SH-SY5Y (cell line): ENCODE data around the gene CDK6.

Experiments used
- GATA2 ChIP-seq: IDR thresholded peaks from 2 replicates; pipeline ENCODE4 v1.6.1; 2011; ENCODE audit warnings: mild to moderate bottlenecking, low read depth, low read length
- GATA3 ChIP-seq: IDR thresholded peaks from 2 replicates; pipeline ENCODE4 v1.6.1; 2011; ENCODE audit warnings: low read depth, mild to moderate bottlenecking, low read length, moderate library complexity

CDK6 gene

DNA sequence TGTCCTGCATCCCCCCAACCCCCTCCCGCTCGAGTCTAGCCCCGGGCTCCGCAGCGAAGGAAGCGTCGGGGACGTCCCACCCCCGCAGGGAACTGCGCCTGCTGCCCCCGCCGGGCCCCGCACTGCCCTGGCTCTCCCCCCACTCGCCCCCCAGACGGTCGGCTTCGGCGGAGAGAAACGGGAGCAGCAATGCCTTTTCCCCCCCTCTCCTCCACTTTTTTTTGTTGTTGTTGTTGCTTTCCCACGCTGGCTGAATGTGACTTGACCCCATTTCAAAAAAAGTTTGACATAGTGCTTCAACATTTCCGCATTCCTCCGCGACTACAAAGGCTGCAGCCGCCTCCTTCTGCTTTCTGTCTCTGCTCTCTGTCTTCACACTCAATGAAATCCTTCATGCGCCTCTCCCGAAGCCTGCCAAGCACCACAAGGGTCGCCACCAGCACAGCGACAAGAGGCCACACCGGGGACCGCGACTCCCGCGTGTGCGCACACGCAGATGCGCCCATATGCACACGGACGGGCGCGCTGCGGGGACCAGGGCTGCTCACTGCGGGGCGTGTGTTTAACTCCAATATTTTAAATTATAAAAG, 1.0 kb downstream of the CDK6 start:
- TF ChIP-seq GATA2: no peak

DNA sequence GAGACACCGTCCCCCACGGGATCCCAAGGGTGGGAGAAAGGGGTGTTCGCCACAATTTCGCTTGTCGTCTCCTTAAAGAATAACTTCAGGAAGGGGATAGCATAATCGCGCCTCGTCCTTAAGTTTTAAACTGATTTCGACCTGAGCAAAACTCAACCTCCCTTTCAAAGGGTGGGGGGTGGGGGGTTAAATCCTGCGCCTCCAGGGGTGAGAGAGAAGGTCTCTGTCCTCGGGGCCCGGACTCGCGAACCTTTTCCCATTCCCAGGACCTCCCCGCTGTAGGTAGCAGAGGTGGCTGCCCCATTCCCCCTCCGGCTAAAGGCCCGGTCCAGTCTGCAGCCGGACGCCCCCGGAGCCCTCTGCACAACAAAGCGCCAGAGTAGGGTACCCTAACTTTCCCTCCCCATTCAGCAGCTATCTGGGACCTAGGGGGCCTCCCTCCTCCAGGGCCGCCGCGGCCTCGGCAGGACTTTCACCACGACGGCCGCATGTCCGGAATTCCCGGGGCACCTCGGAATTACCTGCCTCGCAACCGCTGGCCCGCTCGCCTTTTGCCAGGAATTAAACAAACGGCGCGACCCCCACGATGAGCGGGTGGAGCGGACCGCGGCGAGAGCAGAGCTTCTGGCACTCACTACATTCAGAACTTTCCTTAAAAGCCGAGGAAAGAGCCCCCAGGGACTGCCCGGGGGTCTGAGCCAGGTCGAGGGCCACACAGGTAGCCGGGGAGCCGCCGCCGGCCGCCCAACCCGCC, 1.7 kb downstream of the CDK6 start:
- TF ChIP-seq GATA3 (no peak), GATA2 (no peak)

DNA sequence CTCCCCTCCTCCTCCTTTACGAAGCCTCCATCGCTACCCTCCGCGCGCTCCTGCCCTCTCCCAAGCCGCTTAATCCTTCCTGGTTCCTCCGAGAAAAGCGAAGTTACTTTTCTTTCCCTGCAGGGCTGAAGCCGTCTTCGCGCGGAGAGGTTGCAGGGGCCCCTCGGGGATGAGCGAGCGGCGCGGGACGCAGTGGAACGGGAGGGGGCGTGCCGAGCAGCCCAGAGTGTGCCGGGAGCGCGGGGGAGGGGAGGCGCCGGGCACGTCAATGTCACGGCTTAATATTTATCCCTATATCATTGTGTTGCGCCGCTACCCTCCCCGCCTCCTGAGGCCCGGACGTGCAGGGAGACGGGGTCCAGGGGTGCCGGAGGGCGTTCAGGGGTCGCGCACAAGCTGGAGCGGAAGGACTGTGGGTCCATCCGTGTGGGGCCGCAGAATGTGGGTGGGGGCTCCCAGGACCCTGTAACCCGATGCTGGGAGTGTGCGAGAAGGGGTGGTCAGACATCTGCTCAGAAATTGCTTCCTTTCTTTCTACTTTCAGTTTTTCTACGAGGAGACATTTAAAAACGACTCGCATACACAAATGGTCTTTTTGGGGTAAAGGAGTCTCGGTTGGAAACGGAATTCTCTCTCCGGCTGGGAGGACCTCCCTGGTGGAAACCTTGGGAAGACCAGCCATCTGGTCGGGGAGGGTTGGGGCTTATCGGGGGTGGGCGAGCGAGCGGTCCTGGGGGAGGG, 2.4 kb downstream of the CDK6 start:
- TF ChIP-seq GATA2: no peak
- TF ChIP-seq GATA3: no peak

DNA sequence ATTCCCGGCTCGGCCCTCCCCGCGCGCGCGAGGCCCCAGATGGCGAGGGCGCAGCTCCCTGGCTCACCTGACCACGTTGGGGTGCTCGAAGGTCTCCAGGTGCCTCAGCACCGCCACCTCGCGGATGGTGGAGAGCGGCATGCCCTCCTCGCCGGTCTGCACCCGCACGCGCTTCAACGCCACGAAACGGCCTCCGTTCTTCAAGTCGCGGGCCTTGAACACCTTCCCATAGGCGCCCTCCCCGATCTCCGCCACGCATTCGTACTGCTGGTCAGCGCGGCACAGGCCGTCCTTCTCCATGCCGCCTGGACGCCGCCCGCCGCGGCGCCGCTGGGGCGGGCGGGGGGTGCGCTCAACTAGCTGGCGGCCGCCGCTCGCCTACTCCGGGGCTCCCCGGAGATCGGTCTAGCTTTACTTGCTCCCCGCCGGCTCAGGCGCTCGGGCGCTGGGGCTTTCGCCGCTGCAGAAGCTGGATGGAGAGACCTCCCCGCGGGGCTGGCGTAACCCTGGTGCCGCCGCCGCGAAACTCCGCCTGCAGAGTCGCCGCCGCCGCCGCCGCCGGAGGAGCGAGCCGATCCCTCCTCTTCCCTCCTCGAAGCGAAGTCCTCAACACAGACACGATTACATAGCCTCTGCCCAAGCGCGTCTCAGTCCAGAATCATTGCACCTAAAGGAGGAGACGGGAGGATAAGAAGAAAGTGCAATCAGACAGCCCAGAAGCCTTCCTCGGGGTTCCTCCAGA, 3.2 kb downstream of the CDK6 start:
- TF ChIP-seq GATA2 (peak; percentile 29; the same call in 1 of the 2 replicates), GATA3 (no peak)

DNA sequence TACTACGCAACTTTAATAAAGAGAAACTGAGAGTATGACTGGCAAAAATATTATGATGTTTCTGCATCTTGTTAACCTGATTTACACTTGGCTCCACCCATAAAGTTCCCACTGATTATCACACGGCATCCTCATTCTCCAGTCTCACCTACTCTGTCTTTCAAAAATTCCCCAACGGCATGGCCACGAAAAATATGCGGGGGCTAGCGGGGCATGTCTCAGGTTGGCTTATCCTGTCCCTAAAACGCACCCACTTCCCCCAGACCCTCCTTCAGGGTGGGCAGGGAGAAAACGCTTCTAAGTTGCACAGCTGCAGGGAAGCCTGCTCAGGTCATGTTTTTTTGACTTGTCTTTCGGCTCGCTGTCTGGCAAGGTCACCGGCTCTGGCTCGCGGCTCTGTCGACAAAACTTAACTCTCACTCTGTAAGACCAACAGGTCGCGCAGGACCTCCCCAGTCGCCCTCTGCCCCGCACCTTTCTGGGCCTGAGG, 3.8 kb downstream of the CDK6 start:
- no peak for TF ChIP-seq GATA2
- no peak for TF ChIP-seq GATA3

DNA sequence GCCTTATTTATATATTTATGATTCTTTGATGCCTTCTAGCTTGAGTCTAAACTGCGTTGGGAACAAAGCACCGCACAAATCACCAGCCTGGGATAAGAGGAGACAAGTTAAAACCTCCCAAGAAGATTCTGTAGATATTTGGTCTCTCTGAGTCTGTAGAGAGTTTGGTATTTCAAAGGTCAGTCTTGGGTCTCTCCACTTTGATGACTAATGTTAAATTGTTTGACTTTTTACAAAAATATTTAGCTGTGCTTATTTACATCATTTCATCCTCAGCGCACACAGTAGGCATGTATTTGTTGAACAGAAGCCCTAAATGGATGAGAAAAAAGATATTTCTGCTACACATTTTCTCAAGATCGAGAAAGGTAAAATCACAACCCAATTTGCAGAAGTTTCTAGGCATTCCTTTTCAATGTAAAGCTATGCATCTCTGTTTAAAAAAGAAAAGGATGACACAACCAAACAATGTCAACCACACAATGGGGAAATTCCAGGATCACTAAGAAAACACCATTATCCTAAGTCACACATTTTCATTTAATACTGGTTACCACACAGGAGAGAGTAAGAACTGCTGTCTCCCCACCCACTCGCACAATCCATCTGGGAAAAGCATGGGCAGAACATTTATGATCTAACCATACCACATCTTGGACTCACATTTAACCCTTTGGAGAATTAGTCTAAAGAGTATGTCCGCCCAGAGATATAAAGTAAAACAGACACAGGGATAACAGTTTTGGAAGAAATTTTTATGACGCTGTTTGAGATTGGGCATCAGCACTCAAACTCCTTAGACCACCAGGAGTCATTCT, 4.4 kb downstream of the CDK6 start:
- TF ChIP-seq GATA2 (no peak), GATA3 (no peak)

DNA sequence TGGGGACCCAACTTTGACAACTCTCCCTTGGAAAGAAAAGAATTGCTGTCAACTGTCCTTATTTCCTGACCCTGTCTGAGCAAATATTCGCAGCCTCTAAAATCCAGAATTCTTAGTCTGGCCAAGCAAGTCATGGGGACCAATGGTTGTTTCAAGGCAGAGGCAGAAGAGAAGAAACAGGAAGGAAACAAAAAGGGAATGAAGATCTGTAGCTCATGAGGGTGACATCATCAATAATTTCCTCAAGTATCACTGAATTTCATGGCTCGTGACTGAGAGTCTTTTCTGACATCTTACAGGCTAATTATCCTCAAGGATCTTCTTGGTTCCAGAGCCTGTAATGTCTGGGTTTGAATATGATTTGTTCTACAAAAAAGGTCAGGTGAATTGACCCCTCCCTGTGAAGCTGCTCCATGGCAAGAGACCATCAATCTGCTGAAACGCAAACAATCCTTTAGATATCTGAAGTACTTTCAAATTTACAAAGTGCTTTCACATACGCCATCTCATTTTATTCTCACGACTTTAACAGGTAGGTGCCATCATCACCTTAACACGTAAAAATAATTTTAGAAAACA, 5.8 kb downstream of the CDK6 start:
- TF ChIP-seq GATA3: no peak
- TF ChIP-seq GATA2: no peak

DNA sequence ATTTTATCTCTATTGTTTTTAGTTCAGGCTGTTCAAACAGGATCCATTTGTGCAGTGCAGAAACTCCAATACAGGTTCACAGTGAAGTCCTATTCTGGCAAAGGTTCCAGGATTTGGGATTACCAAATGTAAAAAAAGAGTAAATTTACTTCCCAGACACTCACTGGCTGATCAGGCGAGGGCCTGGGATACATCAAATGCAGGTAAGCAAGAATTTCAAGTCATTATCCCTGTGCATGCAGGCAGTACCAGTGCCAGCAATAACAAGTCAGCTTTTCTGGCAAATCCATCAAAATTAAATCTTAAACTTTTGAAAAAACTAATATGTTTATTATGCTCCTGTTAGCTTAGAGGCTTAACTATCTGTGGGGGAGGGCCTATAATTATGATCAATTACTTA, 6.3 kb downstream of the CDK6 start:
- TF ChIP-seq GATA3 (no peak), GATA2 (no peak)

DNA sequence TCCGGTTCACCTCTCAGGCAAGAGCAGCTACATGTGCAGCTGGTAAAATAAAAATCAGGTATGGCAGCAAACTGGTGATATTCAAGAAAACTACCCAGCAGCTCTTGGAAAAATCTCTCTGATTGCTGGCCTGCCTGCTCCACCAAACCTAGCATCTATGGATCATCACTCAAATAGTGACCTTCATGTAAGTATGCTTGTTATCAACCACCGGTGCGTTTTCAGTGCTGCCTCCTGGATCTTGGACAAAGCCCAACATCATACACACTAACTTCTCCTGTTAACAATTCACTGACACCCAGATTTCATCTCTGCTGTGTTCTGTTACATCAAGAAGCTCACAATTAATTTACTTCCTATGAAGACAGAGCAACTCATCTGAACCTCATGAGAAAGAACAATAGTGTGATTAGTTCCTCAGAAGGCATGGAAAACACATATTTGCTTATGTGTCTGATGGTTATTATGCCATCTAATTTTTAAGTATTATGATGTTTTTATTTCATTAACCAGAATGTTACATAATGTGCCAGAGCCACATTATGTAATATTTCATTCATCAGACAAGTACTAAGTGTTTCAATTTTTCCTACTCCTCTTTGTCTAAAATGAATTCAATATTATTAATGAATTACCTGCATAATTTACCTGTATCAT, 8.8 kb downstream of the CDK6 start:
- TF ChIP-seq GATA2 (0 out of 2 replicates have a peak, but pooled peaks have one; percentile 20), GATA3 (peak; percentile 28; the same call in 1 of the 2 replicates)

DNA sequence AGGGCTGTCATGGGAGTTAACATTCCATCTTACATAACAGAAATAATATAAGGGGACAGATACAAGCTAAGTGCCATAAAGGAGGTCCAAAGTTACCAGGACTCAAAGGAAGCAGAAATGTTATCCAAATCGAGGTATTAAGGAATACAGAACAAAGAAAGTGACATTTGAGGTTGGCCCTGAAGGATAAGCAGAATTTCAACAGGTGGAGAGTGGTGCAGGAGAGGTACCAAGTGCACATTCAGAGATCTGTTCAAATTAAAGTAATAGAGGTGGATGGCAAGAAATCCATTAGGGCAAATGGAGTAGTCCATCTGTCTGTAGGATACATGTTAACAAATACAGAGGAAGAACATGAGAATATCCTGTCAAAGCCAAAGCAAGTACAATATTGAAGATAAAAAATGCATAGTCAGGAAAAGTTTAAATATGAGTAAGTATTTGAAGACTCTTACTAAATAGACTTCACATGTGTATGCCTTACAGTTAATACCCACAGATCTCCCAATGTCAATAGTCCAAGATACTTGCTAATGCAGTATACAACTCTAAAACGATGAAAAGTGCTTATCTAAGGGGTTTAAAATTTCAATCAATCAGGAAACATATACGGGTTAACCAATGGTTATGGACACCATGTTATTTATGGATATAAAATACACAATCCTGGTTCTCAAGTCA, 10.0 kb downstream of the CDK6 start:
- TF ChIP-seq GATA3 (no peak), GATA2 (no peak)

DNA sequence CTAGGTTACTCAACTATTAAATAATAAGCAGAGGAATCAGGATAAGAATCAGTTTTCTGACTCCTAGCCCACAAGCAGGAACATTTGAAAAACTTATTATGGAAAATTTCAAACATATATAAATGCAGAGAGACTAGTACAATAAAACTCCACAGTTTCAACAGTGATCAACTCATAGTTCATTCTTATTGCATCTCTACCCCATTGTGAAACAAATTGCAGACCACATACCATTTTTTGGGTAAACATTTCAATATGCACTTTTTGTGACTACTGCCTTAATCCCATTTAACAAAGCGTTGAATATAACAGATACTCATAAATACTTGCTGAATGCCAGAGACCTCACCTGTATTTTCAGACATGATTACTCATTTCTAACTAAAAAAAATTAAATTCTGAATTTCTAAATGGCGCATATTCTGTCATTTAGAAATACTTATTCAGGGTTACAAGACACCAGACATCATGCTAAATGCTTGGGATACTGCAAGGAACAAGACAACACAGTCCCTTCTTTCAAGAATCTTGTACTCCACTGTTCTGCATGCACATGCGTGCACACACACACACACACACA, 11.4 kb downstream of the CDK6 start:
- no peak for TF ChIP-seq GATA3
- TF ChIP-seq GATA2: no peak

DNA sequence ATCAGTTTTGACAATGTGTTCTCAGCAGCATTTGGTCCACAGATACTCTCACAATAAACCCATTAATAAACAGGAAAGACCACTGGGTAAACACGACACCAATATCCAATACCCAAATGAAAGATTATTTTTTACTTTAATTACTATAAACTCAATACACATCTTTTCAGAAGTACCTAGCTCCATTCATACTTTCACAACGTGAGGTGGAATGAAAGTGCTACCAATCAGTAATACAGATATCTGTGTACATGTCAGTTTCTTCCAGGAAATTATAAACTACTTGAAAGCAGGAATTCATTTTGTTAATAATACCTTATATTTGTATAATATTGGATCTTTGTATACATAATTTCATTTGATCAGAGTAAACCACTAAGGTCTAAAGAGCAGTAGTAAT, 11.9 kb downstream of the CDK6 start:
- no peak for TF ChIP-seq GATA3
- no peak for TF ChIP-seq GATA2
